Measurements from ENCODE around the gene TMEM247. TPM values are rescaled to one million over a fixed set of nuclear protein-coding genes. Genes with fewer than 3 reads are reported as not detected.

Gene TMEM247
- total RNA-seq, 1 donor from 2014 or later, result not detected

DNA sequence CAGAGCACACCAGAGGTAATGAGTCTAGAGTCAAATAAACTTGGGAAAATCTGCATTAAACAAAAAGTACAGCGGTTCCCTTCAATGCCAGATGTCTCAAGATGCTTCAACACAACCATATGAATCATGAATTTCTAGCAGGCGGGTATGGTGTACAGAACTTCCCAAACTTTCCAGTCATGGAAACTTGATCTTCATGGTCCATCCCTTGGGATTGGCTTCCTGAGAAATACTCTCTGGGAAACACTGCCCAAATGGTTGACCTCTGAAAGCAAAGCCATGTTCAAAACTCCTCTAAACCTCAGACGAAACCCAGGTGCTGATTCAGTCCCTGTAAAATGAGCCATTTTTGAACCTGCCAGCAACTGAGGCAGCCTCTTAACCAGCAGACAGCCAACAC lies 16.4 kb upstream of the TMEM247 start:
- Mint-ChIP-seq H3K36me3 (no peaks in the 10 kb centered on the region), H3K9me3 (no peaks in the 10 kb centered on the region), H3K4me1 (ENCODE audit: unreplicated experiment) (peaks cover 15% of the 10 kb centered on the region), H3K27ac (no peak overlapping the region), H3K27me3 (no peaks in the 10 kb centered on the region), H3K4me3 (no peak overlapping the region)
- TF ChIP-seq, protein P1, sequence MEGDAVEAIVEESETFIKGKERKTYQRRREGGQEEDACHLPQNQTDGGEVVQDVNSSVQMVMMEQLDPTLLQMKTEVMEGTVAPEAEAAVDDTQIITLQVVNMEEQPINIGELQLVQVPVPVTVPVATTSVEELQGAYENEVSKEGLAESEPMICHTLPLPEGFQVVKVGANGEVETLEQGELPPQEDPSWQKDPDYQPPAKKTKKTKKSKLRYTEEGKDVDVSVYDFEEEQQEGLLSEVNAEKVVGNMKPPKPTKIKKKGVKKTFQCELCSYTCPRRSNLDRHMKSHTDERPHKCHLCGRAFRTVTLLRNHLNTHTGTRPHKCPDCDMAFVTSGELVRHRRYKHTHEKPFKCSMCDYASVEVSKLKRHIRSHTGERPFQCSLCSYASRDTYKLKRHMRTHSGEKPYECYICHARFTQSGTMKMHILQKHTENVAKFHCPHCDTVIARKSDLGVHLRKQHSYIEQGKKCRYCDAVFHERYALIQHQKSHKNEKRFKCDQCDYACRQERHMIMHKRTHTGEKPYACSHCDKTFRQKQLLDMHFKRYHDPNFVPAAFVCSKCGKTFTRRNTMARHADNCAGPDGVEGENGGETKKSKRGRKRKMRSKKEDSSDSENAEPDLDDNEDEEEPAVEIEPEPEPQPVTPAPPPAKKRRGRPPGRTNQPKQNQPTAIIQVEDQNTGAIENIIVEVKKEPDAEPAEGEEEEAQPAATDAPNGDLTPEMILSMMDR (conservative IDR thresholded peaks at IDR 0.05), result no peak
- DNase-seq (ENCODE audit: extremely low spot score, unreplicated experiment), result no peak

DNA sequence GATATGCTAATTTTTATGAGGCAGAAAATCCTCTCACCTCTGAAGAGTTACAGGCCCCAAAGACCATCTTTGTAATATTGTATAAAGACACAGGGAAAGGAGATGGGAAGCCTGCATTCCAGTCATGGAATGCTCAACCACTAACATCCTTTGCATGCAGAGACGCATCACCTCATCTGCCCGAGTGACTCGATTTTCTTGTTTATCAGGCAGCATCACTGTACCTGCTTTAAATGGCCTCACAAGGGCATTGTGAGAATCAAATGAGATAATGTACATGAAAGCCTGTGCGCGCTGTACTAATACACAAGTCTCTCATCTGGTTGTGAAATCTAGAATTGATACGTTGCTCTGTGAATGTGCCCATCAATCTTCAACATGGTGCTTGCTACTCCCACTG lies 10.2 kb upstream of the TMEM247 start:
- peaks cover 4% of the 10 kb centered on the region for H3K27me3 Mint-ChIP-seq
- H3K9me3 Mint-ChIP-seq, result no peaks in the 10 kb centered on the region
- H3K4me1 Mint-ChIP-seq (ENCODE audit: unreplicated experiment), result peaks cover 6% of the 10 kb centered on the region
- TF ChIP-seq, protein P1 (conservative IDR thresholded peaks at IDR 0.05), result no peak
- H3K27ac Mint-ChIP-seq, result peak overlapping the region; percentile 13
- DNase-seq (ENCODE audit: extremely low spot score, unreplicated experiment), result no peak
- H3K4me3 Mint-ChIP-seq, result no peak overlapping the region
- H3K36me3 Mint-ChIP-seq, result no peaks in the 10 kb centered on the region

DNA sequence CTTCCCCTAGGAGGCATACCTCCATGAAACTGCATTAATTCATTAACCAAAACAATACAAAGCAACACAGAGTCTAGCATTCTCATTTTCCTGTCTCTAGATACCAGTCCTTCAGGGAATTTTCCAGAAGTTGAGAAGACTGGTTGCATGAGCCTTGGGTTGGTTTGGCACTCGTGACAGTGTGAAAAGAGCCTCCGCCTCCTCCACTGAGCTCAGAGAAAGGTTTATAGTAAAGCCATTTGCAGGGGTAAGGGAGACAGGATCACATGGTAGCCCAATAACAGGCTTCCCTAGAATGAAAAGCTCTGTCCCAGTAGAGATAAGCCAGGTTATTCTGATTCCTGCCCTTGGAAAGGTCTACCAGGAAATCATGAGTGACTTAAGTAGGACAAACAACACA lies 9.7 kb upstream of the TMEM247 start:
- Mint-ChIP-seq H3K4me1 (ENCODE audit: unreplicated experiment) (peaks cover under 1% of the 10 kb centered on the region), H3K27me3 (peaks cover 8% of the 10 kb centered on the region), H3K36me3 (no peaks in the 10 kb centered on the region), H3K4me3 (no peak overlapping the region), H3K9me3 (no peaks in the 10 kb centered on the region), H3K27ac (peak overlapping the region; percentile 13)
- TF ChIP-seq, protein P1 (conservative IDR thresholded peaks at IDR 0.05), result no peak
- no peak for DNase-seq (ENCODE audit: extremely low spot score, unreplicated experiment)

DNA sequence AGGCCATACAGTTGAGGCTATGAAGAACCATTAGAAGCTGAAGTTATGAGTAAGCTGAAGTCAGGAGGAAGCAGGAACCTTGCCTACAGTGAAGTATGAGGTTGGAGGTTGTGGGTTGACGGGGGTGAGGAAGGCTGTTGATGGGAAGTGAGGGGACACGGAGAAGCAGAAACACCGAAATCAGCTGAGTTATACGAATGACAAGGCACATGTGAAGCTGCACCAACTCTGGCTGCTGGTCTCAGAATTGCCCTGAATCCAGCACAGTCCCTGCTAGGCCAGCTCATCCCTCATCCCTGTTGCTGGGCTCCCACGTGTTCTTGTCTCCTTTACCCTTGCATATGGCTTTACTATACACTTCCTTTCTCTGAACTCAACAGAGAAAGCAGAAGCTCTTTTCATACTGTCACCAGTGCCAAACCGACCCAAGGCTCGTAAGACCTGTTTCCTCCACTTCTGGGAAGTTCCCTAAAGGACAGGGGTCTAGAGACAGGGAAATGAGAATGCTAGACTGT lies 9.2 kb upstream of the TMEM247 start:
- Mint-ChIP-seq H3K27ac (no peak overlapping the region), H3K36me3 (no peaks in the 10 kb centered on the region), H3K4me3 (no peak overlapping the region), H3K9me3 (no peaks in the 10 kb centered on the region), H3K27me3 (peaks cover 13% of the 10 kb centered on the region), H3K4me1 (ENCODE audit: unreplicated experiment) (no peaks in the 10 kb centered on the region)
- no peak for DNase-seq (ENCODE audit: extremely low spot score, unreplicated experiment)
- TF ChIP-seq, protein P1 (conservative IDR thresholded peaks at IDR 0.05), result no peak

DNA sequence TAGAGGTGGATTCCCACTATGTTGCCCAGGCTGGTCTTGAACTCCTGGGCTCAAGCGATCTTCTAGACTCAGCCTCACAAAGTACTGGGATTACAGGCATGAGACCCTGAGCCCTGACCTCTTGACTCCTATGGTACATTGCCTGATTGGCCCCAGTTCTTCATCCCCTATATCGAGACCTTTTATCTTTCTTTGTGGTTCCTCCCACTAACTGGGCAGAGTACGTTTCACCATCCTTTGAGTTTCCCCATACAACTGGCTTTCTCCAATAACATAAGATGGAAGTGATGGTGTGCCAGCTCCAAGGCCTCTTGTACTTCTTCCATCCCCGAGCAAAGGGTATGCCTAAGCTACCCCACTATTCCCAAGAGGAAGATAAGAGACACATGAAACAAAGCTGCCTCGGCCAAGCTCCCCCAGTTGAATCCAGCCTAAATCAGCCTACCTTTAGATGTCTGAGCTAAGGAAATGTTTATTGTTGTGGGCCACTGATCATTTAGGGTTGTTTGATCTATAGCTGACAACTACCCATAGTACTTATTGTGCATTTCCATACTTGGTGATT lies 8.3 kb upstream of the TMEM247 start:
- DNase-seq (ENCODE audit: extremely low spot score, unreplicated experiment), result no peak
- H3K4me1 Mint-ChIP-seq (ENCODE audit: unreplicated experiment), result no peaks in the 10 kb centered on the region
- no peak overlapping the region for H3K4me3 Mint-ChIP-seq
- TF ChIP-seq, protein P1 (conservative IDR thresholded peaks at IDR 0.05), result no peak
- H3K27me3 Mint-ChIP-seq, result peaks cover 14% of the 10 kb centered on the region
- H3K36me3 Mint-ChIP-seq, result no peaks in the 10 kb centered on the region
- no peaks in the 10 kb centered on the region for H3K9me3 Mint-ChIP-seq
- no peak overlapping the region for H3K27ac Mint-ChIP-seq

Measured in type B pancreatic cell (in vitro differentiated cells).